IMR-90 (cell line): ENCODE data around the gene CDT1.

Source experiments
- NFE2L2 ChIP-seq: fragments of 150-350 bp; IDR thresholded peaks from 2 replicates; pipeline ENCODE4 v1.6.1; 2016; ENCODE audit warnings: low read depth, mild to moderate bottlenecking, low read length
- TF ChIP-seq, protein P1 (sequence below): conservative IDR thresholded peaks from 2 replicates; pipeline ENCODE4 v1.5.1; 2012; ENCODE audit warnings: mild to moderate bottlenecking, low read depth, low read length, improper control_type of control experiment

DNA sequence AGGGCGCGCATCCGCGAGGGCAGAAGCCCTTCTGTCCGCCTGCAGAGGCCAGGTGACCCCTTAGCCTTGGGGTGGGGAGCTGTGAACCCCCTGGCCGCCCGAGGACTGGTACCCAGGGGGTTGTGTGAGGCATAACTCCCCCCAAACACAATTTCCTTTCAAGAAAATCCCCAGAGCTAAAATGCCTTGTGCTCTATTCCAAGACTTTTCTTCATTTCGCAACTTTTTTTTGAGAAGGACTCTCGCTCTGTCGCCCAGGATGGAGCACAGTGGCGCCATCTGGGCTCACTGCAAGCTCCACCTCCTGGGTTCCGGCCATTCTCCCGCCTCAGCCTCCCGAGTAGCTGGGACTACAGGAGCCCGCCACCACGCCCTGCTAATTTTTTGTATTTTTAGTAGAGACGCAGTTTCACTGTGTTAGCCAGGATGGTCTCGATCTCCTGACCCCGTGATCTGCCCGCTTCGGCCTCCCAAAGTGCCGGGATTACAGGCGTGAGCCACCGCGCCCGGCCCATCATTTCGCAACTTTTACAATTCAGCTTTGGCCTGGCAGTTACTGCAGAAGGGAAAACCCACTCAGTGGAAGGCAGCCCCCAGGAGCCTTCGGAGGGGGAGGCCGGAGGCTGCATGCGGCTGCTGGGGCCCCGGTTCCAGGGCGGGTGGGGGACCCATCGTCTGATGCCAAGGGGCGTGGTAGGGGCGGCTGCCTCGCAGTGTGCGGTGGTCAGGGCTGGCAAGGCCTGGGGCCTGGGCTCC, 9.1 kb downstream of the CDT1 start:
- TF ChIP-seq NFE2L2: no peak
- TF ChIP-seq, protein P1, sequence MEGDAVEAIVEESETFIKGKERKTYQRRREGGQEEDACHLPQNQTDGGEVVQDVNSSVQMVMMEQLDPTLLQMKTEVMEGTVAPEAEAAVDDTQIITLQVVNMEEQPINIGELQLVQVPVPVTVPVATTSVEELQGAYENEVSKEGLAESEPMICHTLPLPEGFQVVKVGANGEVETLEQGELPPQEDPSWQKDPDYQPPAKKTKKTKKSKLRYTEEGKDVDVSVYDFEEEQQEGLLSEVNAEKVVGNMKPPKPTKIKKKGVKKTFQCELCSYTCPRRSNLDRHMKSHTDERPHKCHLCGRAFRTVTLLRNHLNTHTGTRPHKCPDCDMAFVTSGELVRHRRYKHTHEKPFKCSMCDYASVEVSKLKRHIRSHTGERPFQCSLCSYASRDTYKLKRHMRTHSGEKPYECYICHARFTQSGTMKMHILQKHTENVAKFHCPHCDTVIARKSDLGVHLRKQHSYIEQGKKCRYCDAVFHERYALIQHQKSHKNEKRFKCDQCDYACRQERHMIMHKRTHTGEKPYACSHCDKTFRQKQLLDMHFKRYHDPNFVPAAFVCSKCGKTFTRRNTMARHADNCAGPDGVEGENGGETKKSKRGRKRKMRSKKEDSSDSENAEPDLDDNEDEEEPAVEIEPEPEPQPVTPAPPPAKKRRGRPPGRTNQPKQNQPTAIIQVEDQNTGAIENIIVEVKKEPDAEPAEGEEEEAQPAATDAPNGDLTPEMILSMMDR: no peak
